SU-DHL-6 (cell line): Measurements from ENCODE around the gene GABRQ.

Experiments used
- H2AFZ ChIP-seq: fragments of 200-600 bp; sonication (generic); 2 replicates; pipeline ENCODE4 v1.6.1; 2014; ENCODE audit warnings: low read depth, mild to moderate bottlenecking, moderate library complexity, mixed read lengths, antibody characterized with exemption, low read length; ENCODE audit not compliant: severe bottlenecking
- H3F3A ChIP-seq: fragments of 200-600 bp; shearing (Covaris generic); 2 replicates; pipeline ENCODE4 v1.6.0; 2016; ENCODE audit warnings: antibody characterized with exemption, mild to moderate bottlenecking; ENCODE audit not compliant: insufficient read depth
- H3K27ac ChIP-seq: fragments of 200-600 bp; sonication (generic); 2 replicates; pipeline ENCODE4 v1.5.1; 2016; ENCODE audit warnings: low read depth, mild to moderate bottlenecking, low read length, moderate library complexity, mixed read lengths
- H3K27me3 ChIP-seq: fragments of 200-600 bp; sonication (generic), shearing (Covaris generic); 2 replicates; pipeline ENCODE4 v1.6.0; 2014; ENCODE audit warnings: mild to moderate bottlenecking, low read length
- H3K36me3 ChIP-seq: fragments of 200-600 bp; sonication (generic); 2 replicates; pipeline ENCODE4 v1.6.1; 2014; ENCODE audit warnings: mild to moderate bottlenecking, low read length, mixed read lengths
- H3K4me2 ChIP-seq: fragments of 300-600, 200-600 bp; shearing (Covaris generic), sonication (generic); 2 replicates; pipeline ENCODE4 v1.6.0; 2014; ENCODE audit warnings: low read length, low read depth, mild to moderate bottlenecking; ENCODE audit not compliant: poor library complexity, severe bottlenecking
- H3K4me3 ChIP-seq: fragments of 200-600 bp; sonication (generic); 2 replicates; pipeline ENCODE4 v1.5.1; 2014; ENCODE audit warnings: antibody characterized with exemption, low read length, mild to moderate bottlenecking, mixed read lengths; ENCODE audit not compliant: insufficient read depth, poor library complexity, severe bottlenecking
- H3K79me2 ChIP-seq: fragments of 200-600 bp; sonication (generic); 2 replicates; pipeline ENCODE4 v1.6.1; 2014; ENCODE audit warnings: mild to moderate bottlenecking, low read length, moderate library complexity; ENCODE audit not compliant: insufficient read depth
- H3K9ac ChIP-seq: fragments of 200-600 bp; sonication (generic); 2 replicates; pipeline ENCODE4 v1.7.0; 2014; ENCODE audit warnings: mild to moderate bottlenecking, low read length
- H3K9me2 ChIP-seq: fragments of 200-600 bp; sonication (generic); replicated peaks from 2 replicates; pipeline ENCODE4 v1.6.1; 2014; ENCODE audit warnings: low read length; ENCODE audit not compliant: insufficient read depth
- H3K9me3 ChIP-seq: fragments of 200-600 bp; sonication (generic); 2 replicates; pipeline ENCODE4 v1.6.1; 2014; ENCODE audit warnings: low read length, mixed read lengths; ENCODE audit not compliant: insufficient read depth
- H4K20me1 ChIP-seq: fragments of 200-600 bp; sonication (generic); 2 replicates; pipeline ENCODE4 v1.6.1; 2014; ENCODE audit warnings: low read depth, mild to moderate bottlenecking, antibody characterized with exemption, low read length, moderate library complexity, mixed read lengths
- EZH2phosphoT487 ChIP-seq: fragments of 200-600 bp; sonication (generic), shearing (Covaris generic); conservative IDR thresholded peaks from 2 replicates; pipeline ENCODE4 v1.6.1; 2018; ENCODE audit warnings: mild to moderate bottlenecking, antibody characterized with exemption, low read length, moderate library complexity, mixed read lengths
- TF ChIP-seq, protein P1 (sequence below): fragments of 200-600 bp; sonication (generic); IDR thresholded peaks from one replicate; pipeline ENCODE4 v1.5.1; 2017; ENCODE audit warnings: antibody characterized with exemption, mild to moderate bottlenecking, low read length, moderate library complexity; ENCODE audit not compliant: insufficient read depth, poor library complexity, severe bottlenecking

The GABRQ gene

GRCh38 chrX:152641996-152642395 is 4.3 kb downstream of the GABRQ start:
- Histone ChIP-seq H3K9ac (no peak overlapping the region), H3K4me3 (no peak overlapping the region), H3F3A (no peaks in the 10 kb centered on the region), H3K4me2 (no peak overlapping the region), H3K9me3 (no peaks in the 10 kb centered on the region), H3K36me3 (no peaks in the 10 kb centered on the region), H3K27me3 (no peaks in the 10 kb centered on the region), H4K20me1 (no peaks in the 10 kb centered on the region), H2AFZ (no peak overlapping the region), H3K79me2 (no peaks in the 10 kb centered on the region), H3K27ac (no peak overlapping the region), H3K9me2 (no peaks in the 10 kb centered on the region)
- TF ChIP-seq, protein P1, sequence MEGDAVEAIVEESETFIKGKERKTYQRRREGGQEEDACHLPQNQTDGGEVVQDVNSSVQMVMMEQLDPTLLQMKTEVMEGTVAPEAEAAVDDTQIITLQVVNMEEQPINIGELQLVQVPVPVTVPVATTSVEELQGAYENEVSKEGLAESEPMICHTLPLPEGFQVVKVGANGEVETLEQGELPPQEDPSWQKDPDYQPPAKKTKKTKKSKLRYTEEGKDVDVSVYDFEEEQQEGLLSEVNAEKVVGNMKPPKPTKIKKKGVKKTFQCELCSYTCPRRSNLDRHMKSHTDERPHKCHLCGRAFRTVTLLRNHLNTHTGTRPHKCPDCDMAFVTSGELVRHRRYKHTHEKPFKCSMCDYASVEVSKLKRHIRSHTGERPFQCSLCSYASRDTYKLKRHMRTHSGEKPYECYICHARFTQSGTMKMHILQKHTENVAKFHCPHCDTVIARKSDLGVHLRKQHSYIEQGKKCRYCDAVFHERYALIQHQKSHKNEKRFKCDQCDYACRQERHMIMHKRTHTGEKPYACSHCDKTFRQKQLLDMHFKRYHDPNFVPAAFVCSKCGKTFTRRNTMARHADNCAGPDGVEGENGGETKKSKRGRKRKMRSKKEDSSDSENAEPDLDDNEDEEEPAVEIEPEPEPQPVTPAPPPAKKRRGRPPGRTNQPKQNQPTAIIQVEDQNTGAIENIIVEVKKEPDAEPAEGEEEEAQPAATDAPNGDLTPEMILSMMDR: no peak
- TF ChIP-seq EZH2phosphoT487: no peak

DNA sequence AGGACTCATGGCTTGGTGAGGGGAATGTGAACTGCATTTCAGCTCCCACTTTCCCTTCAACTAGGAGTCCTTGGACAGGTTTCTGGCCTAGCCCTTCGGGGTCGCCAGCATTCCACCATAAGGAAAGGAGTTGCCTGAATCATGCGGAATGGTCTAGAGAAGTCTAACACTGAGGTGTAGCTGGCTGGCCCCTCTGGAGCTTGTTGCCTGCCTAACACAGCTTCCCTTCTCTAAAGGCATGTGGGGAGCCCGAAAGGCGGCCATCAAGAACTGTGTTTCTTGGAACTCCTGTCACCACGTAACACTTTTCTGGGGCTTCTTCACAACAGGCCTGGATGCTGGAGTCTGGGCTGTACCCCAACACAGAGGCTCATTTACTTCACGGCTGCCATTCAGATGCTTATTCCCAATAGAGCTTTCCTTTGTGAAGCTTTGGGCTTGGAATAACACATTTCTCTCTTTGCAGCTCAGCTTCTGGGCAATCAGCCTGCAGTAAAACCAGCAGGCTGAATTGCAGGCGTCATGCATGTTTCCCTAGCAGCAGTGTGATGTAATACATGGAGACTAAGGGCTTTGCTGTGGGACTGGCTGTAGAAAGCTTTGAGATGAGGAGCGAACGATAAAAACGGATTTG is 5.4 kb downstream of the GABRQ start:
- H3K4me2 ChIP-seq: no peak overlapping the region
- no peak overlapping the region for H3K4me3 ChIP-seq
- H2AFZ ChIP-seq: no peak overlapping the region
- no peaks in the 10 kb centered on the region for H3K9me3 ChIP-seq
- no peaks in the 10 kb centered on the region for H3K27me3 ChIP-seq
- no peaks in the 10 kb centered on the region for H4K20me1 ChIP-seq
- H3F3A ChIP-seq: no peaks in the 10 kb centered on the region
- no peaks in the 10 kb centered on the region for H3K9me2 ChIP-seq
- H3K79me2 ChIP-seq: no peaks in the 10 kb centered on the region
- no peak for TF ChIP-seq EZH2phosphoT487
- TF ChIP-seq, protein P1: no peak
- no peaks in the 10 kb centered on the region for H3K36me3 ChIP-seq
- H3K27ac ChIP-seq: no peak overlapping the region
- H3K9ac ChIP-seq: no peak overlapping the region

GRCh38 chrX:152646961-152647360 is 9.3 kb downstream of the GABRQ start:
- H3K79me2 ChIP-seq: no peaks in the 10 kb centered on the region
- H3F3A ChIP-seq: no peaks in the 10 kb centered on the region
- TF ChIP-seq, protein P1: no peak
- TF ChIP-seq EZH2phosphoT487: no peak
- no peak overlapping the region for H3K4me2 ChIP-seq
- no peak overlapping the region for H3K9ac ChIP-seq
- H3K27ac ChIP-seq: no peak overlapping the region
- H3K27me3 ChIP-seq: no peaks in the 10 kb centered on the region
- no peak overlapping the region for H3K4me3 ChIP-seq
- H3K9me3 ChIP-seq: no peaks in the 10 kb centered on the region
- no peak overlapping the region for H2AFZ ChIP-seq
- H4K20me1 ChIP-seq: no peaks in the 10 kb centered on the region
- H3K36me3 ChIP-seq: no peaks in the 10 kb centered on the region
- no peaks in the 10 kb centered on the region for H3K9me2 ChIP-seq
